SIG-M5 (cell line): ENCODE measurements around the gene EVI2B.
"Not testable (repeated sequence)": the region's sequence is repeated elsewhere in the genome, so short reads cannot be mapped to it uniquely, and the experiment has no call there.

Experiments used
- DNase-seq: peaks from one replicate; lab custom pipeline; 2025; lab: John Stamatoyannopoulos, UW

EVI2B gene

GRCh38 chr17:31269578-31269983, 44.3 kb downstream of the EVI2B start:
- no peak for DNase-seq

- no peak for DNase-seq
These were observed 44.7 kb downstream of the EVI2B start for GRCh38 chr17:31269036-31269577.

GRCh38 chr17:31266042-31266441, 47.8 kb downstream of the EVI2B start:
- no peak for DNase-seq

DNA sequence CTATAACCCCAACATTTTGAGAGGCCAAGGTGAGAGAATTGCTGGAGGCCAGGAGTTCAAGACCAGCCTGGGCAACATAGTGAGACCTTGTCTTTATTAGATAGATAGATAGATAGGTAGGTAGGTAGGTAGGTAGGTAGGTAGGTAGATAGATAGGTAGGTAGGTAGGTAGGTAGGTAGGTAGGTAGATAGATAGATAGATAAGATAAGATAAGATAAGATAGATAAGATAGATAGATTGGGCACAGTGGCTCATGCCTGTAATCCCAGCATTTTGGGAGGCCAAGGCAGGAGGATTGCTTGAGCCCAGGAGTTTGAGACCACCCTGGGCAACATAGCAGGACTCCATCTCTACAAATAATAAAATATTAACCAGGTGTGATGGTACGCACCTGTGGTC, 50.9 kb downstream of the EVI2B start:
- DNase-seq: not testable (repeated sequence)

DNA sequence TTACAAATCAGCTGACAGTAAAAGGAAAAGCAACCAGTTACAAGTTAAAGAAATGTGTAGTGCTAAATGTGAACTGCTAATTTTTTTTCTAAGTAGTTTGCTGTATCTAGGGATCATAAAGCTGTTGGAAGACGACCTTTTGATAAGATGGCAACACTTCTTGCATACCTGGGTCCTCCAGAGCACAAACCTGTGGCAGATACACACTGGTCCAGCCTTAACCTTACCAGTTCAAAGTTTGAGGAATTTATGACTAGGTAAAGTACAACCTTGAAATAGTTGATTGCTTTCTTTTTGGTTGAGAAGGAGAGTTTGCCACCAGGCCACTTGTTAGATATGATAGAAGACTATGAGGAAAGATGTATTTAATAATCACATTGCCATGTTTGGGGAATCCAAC, 52.3 kb downstream of the EVI2B start:
- no peak for DNase-seq

DNA sequence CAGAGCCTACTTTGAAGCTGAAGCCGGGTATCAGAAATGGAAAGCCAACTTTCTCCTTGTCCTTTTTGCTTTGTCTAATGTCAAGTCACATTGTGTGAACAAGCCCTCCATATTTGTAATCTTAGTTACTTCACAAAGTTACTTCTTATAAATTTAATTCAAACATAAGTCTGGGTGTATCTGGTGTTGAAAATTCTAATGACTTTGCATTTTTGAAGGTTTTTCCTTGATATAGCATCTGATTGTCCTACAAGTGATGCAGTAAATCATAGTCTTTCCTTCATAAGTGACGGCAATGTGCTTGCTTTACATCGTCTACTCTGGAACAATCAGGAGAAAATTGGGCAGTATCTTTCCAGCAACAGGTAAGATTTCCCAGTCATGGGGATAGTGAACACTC, 53.7 kb downstream of the EVI2B start:
- DNase-seq: no peak

- DNase-seq: no peak
These were observed 56.9 kb downstream of the EVI2B start for GRCh38 chr17:31256936-31257335.

GRCh38 chr17:31254654-31255053, 59.2 kb downstream of the EVI2B start:
- no peak for DNase-seq
